Endothelial cell of umbilical vein (primary cell): ENCODE measurements around the gene ANKS1B.

Experiments
- EZH2 ChIP-seq: IDR thresholded peaks from 2 replicates; pipeline ENCODE4 v1.6.1; 2012; ENCODE audit warnings: borderline replicate concordance, low read depth, mild to moderate bottlenecking, moderate library complexity, low read length, inconsistent platforms; ENCODE audit not compliant: severe bottlenecking
- FOS ChIP-seq: IDR thresholded peaks from 2 replicates; pipeline ENCODE4 v1.6.1; 2011; ENCODE audit warnings: mild to moderate bottlenecking, low read length, moderate library complexity, borderline replicate concordance; ENCODE audit not compliant: insufficient read depth
- GATA2 ChIP-seq: IDR thresholded peaks from 2 replicates; pipeline ENCODE4 v1.7.0; 2011; ENCODE audit warnings: low read depth, mild to moderate bottlenecking, moderate library complexity, mixed read lengths, low read length; ENCODE audit not compliant: insufficient read length, insufficient read depth
- JUN ChIP-seq: IDR thresholded peaks from 2 replicates; pipeline ENCODE4 v1.6.1; 2011; ENCODE audit warnings: borderline replicate concordance, low read depth; ENCODE audit not compliant: insufficient read length, insufficient read depth
- MYC ChIP-seq: IDR thresholded peaks from one replicate; pipeline ENCODE4 v1.6.1; 2011; ENCODE audit warnings: mild to moderate bottlenecking, low read depth, low read length
- POLR2A ChIP-seq: IDR thresholded peaks from 2 replicates; pipeline ENCODE4 v1.6.1; 2012; ENCODE audit warnings: low read depth, mild to moderate bottlenecking, control low read depth, low read length
- POLR2AphosphoS5 ChIP-seq: IDR thresholded peaks from 2 replicates; pipeline ENCODE4 v1.6.1; 2012; ENCODE audit warnings: low read depth, mild to moderate bottlenecking, control low read depth, low read length, moderate library complexity; ENCODE audit not compliant: insufficient read depth
- TF ChIP-seq, protein P1 (sequence below), 2 donors: IDR thresholded peaks; 1 replicate in 1 of 2; 2 replicates in 1 of 2; pipeline ENCODE4 v1.5.1; 2011; ENCODE audit warnings: low read length in 2 of 2, mild to moderate bottlenecking in 2 of 2, moderate library complexity in 2 of 2, control low read depth in 1 of 2, inconsistent platforms in 1 of 2, low read depth in 1 of 2; ENCODE audit not compliant: insufficient read depth in 1 of 2; ENCODE audit errors: extremely low read depth in 1 of 2
- TF ChIP-seq, protein P2 (sequence below): IDR thresholded peaks from 2 replicates; pipeline ENCODE4 v1.6.1; 2011; ENCODE audit not compliant: insufficient read depth, insufficient read length

DNA sequence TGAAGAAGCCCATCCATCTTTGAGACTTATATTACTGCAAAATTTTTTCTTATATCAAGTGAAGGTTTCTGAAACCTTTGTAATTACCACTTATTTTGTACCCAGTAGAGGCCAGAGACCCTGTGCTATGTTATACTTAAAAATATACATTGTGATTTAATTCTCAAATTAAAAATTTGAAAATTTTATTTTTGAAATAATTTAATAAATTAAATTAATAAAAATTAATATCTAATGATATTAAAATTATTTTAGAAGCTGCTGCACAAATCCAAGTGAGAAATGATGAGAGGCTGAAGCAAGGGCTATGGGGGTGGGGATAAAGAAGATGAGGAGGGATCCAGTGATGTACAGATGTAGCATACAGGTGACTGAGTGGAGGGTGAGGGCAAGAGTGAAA lies 1080.9 kb downstream of the ANKS1B start:
- TF ChIP-seq POLR2AphosphoS5 (no peak), JUN (no peak), POLR2A (no peak), EZH2 (no peak), GATA2 (no peak), MYC (no peak), FOS (no peak)
- TF ChIP-seq, protein P1, sequence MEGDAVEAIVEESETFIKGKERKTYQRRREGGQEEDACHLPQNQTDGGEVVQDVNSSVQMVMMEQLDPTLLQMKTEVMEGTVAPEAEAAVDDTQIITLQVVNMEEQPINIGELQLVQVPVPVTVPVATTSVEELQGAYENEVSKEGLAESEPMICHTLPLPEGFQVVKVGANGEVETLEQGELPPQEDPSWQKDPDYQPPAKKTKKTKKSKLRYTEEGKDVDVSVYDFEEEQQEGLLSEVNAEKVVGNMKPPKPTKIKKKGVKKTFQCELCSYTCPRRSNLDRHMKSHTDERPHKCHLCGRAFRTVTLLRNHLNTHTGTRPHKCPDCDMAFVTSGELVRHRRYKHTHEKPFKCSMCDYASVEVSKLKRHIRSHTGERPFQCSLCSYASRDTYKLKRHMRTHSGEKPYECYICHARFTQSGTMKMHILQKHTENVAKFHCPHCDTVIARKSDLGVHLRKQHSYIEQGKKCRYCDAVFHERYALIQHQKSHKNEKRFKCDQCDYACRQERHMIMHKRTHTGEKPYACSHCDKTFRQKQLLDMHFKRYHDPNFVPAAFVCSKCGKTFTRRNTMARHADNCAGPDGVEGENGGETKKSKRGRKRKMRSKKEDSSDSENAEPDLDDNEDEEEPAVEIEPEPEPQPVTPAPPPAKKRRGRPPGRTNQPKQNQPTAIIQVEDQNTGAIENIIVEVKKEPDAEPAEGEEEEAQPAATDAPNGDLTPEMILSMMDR (IDR thresholded peaks at IDR 0.05; ENCODE audit: extremely low read depth in 1 of 2, insufficient read depth in 1 of 2, low read depth in 1 of 2, low read length in 2 of 2) = no peak
- TF ChIP-seq, protein P2, sequence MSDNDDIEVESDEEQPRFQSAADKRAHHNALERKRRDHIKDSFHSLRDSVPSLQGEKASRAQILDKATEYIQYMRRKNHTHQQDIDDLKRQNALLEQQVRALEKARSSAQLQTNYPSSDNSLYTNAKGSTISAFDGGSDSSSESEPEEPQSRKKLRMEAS = no peak
